Transverse colon (tissue), 4 donors: ENCODE data around the gene RNF4. TPM values are rescaled to one million over a fixed set of nuclear protein-coding genes. Genes with fewer than 3 reads are reported as not detected.

Source experiments
- DNase-seq: peaks from one replicate; pipeline ENCODE4 v3.0.0-alpha.2; 2019
- H3K27ac ChIP-seq, 4 donors: fragments of 200-600 bp; sonication (generic); 2 replicates each; pipeline ENCODE4 v1.5.1; 2016 to 2018; ENCODE audit warnings: inconsistent platforms in 4 of 4
- H3K27me3 ChIP-seq: fragments of 200-600 bp; sonication (generic); 2 replicates; pipeline ENCODE4 v1.5.1; 2017; ENCODE audit warnings: inconsistent platforms
- H3K36me3 ChIP-seq, 4 donors: fragments of 200-600 bp; sonication (generic); 2 replicates each; pipeline ENCODE4 v1.5.1; 2017 to 2019; ENCODE audit warnings: inconsistent platforms in 4 of 4
- H3K4me1 ChIP-seq, 4 donors: fragments of 200-600 bp; sonication (generic); 2 replicates each; pipeline ENCODE4 v1.5.1; 2017 to 2020; ENCODE audit warnings: inconsistent platforms in 4 of 4
- H3K4me3 ChIP-seq, 4 donors: fragments of 200-600 bp; sonication (generic); 1 replicate in 1 of 4; 2 replicates in 3 of 4; pipeline versions ENCODE4 v1.5.1 to v1.6.1; 2017 to 2019; ENCODE audit warnings: inconsistent platforms in 4 of 4
- H3K9me3 ChIP-seq, 2 donors: fragments of 200-600 bp; sonication (generic); 2 replicates each; pipeline ENCODE4 v1.5.1; 2017 to 2019; ENCODE audit warnings: inconsistent platforms in 2 of 2
- CTCF ChIP-seq, 5 experiments: fragments of 200-600 bp in 3 of 5; fragments of 450-650 bp in 2 of 5; sonication (generic) in 3 of 5; IDR thresholded peaks; 1 replicate in 2 of 5; 2 replicates in 3 of 5; pipeline ENCODE4 v1.5.1; 2016 to 2017; ENCODE audit warnings: antibody characterized with exemption in 5 of 5, inconsistent platforms in 3 of 5, mild to moderate bottlenecking in 2 of 5, moderate library complexity in 1 of 5
- EP300 ChIP-seq: sonication (generic); formaldehyde crosslinking; IDR thresholded peaks from one replicate; pipeline ENCODE4 v1.6.1; 2017; ENCODE audit warnings: antibody characterized with exemption, low read depth
- POLR2A ChIP-seq: fragments of 450-650 bp; IDR thresholded peaks from one replicate; pipeline ENCODE4 v1.6.1; 2016; ENCODE audit warnings: antibody characterized with exemption, mild to moderate bottlenecking, moderate library complexity
- POLR2AphosphoS5 ChIP-seq, 3 donors: sonication (generic); formaldehyde crosslinking; IDR thresholded peaks; one replicate each; pipeline ENCODE4 v1.6.1; 2016; ENCODE audit warnings: antibody characterized with exemption in 3 of 3
- WGBS, 2 donors: methylation state at CpG; one replicate each; pipeline ENCODE4 v1.1.5; 2018; ENCODE audit warnings: low coverage in 1 of 2; 5-methylcytosine and 5-hydroxymethylcytosine counted together
- in situ Hi-C, 4 donors: fragments of 200-750 bp; cut with MboI; loops; one replicate each; pipeline versions ENCODE4 v1.15.0 to v1.15.1; 2017; ENCODE audit warnings: low sequenced_read_pairs in 3 of 4, low pct_ligation_motif_present in 1 of 4, low pct_unique_long_range_greater_than_20kb in 1 of 4
- intact Hi-C: fragments of 100-400 bp; cut with DNase I; formaldehyde crosslinking; loops from one replicate; pipeline ENCODE4 v1.15.1; 2023; ENCODE audit warnings: low total_unique reads
- total RNA-seq, 4 donors: library from RNA; depleted of rRNA; stranded (reverse); fragments of >200 nt; gene quantifications; one replicate each; pipeline ENCODE4 v1.1.0, GENCODE V29; 2016

Gene RNF4
- total RNA-seq, 4 donors from 2014 or later = 20.9 to 50.5 (median 35.8) TPM

- TF ChIP-seq EP300 = no peak
- no peak for TF ChIP-seq CTCF (IDR thresholded peaks at IDR 0.05)
- no peak for TF ChIP-seq POLR2AphosphoS5 (IDR thresholded peaks at IDR 0.05)
- no peak for TF ChIP-seq POLR2A
- intact Hi-C loops = loop anchor here (10.0 kb wide), 1 partner anchor 229 kb away; no protein-coding TSS in a partner anchor
- in situ Hi-C loops = loop anchor here in 2 of 4 donors (10.0 to 25.0 kb wide), 2 partner anchors 219 to 232 kb away; no protein-coding TSS in a partner anchor
Observed at GRCh38 chr4:2443956-2444740, 24.8 kb upstream of the RNF4 start.

GRCh38 chr4:2445130-2445529 lies 23.8 kb upstream of the RNF4 start:
- no peaks in the 10 kb centered on the region for H3K9me3 ChIP-seq
- 100% methylated on average over 9 of the region's 9 CpGs; no CpG with 5 or more reads in 1 of the 2 donors for WGBS, 2 donors
- no peaks in the 10 kb centered on the region for H3K36me3 ChIP-seq
- intact Hi-C loops (loop anchor here (10.0 kb wide), 1 partner anchor 230 kb away; no protein-coding TSS in a partner anchor), in situ Hi-C loops (loop anchor here in 2 of 4 donors (10.0 to 25.0 kb wide), 2 partner anchors 220 to 233 kb away; no protein-coding TSS in a partner anchor)
- TF ChIP-seq CTCF (IDR thresholded peaks at IDR 0.05) = no peak
- no peak for TF ChIP-seq POLR2AphosphoS5 (IDR thresholded peaks at IDR 0.05)
- no peak for TF ChIP-seq EP300
- no peak for TF ChIP-seq POLR2A
- H3K4me1 ChIP-seq = no peaks in the 10 kb centered on the region
- no peak overlapping the region for H3K27ac ChIP-seq
- no peak for DNase-seq
- H3K4me3 ChIP-seq = no peak overlapping the region
- H3K27me3 ChIP-seq = no peaks in the 10 kb centered on the region

More at GRCh38 chr4:2443956-2444740, 24.8 kb upstream of the RNF4 start:
- no peak overlapping the region for H3K4me3 ChIP-seq
- no peaks in the 10 kb centered on the region for H3K36me3 ChIP-seq
- no peak for DNase-seq
- WGBS, 2 donors = 87% methylated on average over 7 of the region's 7 CpGs; no CpG with 5 or more reads in 1 of the 2 donors
- no peaks in the 10 kb centered on the region for H3K27me3 ChIP-seq
- H3K9me3 ChIP-seq = no peaks in the 10 kb centered on the region
- H3K4me1 ChIP-seq = no peaks in the 10 kb centered on the region
- no peak overlapping the region for H3K27ac ChIP-seq

DNA sequence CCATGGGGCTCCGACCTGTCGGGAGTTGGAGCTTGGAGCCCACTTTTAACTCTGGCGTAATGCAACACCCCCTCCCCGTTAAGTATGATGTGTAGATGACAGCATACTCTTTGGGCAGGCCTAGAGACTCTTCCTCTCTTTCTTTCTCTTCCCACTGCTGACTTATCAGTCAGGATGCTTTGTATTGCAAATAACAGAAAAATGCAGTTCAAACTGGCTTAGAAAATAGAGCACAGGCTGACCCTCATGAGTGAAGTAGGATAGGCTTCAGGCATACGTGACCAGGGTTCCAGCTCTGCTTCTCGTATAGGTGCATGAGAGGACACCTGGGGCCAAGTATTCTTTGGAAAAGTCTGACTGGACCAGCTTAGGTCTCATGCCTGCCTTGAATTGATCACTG lies 23.3 kb upstream of the RNF4 start:
- Histone ChIP-seq H3K27ac (no peak overlapping the region), H3K36me3 (no peaks in the 10 kb centered on the region), H3K4me3 (no peak overlapping the region), H3K9me3 (no peaks in the 10 kb centered on the region), H3K27me3 (no peaks in the 10 kb centered on the region), H3K4me1 (no peaks in the 10 kb centered on the region)
- no peak for DNase-seq
- 95 to 100% methylated on average over 1 to 6 of the region's 6 CpGs for WGBS, 2 donors
- intact Hi-C loops = loop anchor here (10.0 kb wide), 1 partner anchor 231 kb away; no protein-coding TSS in a partner anchor
- in situ Hi-C loops = loop anchor here in 2 of 4 donors (10.0 to 25.0 kb wide), 2 partner anchors 221 to 233 kb away; no protein-coding TSS in a partner anchor
- no peak for TF ChIP-seq POLR2A
- no peak for TF ChIP-seq CTCF (IDR thresholded peaks at IDR 0.05)
- no peak for TF ChIP-seq POLR2AphosphoS5 (IDR thresholded peaks at IDR 0.05)
- TF ChIP-seq EP300 = no peak
